Measurements from ENCODE around the gene ACTL10.
A peak's percentile ranks its signal among the peaks of the same experiment; 100 is the strongest.

Gene ACTL10

DNA sequence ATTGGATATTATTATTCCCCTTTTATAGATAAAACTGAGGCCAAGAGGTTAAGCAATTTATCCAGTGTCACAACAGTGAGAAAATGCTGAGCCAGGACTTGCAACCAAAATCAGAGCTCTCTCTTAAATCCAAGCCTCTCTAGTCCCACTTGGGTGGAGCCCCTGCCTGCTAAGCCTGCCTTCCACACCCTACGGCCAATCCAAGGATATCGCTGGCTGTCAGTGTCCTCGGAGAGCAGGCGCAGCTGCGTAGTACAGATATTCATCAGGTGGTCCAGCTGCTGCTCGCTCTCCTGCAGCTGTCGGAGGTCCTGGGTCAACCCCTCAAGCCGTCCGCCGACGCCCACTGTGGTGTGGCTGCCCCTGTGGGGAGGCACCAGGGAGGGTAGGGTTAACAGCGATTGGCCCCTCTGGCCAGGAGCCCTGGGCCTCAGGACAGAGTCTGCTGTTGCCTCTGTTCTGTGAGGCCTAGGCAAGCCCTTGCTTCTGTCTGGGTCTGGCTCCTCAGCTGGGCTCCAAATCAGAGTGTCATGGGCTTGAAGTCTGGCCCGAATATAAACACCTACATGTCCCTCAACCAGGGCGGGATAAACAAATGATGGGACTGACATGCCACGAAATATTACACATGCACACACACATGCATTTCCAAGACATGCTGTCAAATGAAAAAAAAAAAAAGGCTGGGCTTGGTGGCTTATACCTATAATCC is 11.4 kb downstream of the ACTL10 start:
- DNase-seq (ENCODE audit: low spot score) = no peak

DNA sequence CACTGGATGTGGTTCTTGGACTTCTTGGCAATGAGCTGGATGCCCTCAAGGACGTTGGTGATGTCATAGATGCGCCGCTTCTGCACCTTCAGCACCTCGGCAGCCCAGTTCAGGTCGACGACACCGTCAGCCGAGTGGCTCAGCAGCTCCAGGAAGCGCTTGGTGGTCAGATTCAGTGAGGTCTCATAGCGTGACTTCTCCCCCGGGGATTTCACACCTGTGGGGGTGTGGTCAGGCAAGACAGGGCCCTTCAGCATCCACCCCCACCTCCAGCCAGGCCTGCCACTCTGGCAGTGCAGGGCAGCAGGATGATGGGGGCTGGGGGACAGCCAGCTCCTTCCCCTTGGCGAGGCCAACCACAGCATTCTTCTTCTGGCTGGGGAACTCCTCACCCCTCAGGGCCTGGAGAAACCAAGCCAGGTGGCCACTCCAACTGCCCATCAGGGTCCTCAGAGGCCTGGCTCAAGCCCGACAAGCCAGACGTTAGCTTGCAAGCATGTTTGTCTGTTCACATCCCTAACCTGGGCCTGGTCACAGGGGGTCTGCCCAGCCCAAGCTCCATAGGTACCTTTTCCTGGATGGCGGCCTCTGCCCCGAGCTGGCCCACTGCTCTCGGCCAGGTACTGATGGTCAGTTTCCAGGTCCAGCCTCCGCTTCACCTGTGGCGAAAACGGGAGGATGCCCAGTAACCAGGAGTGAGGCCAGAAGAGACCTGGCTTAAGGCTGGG is 13.2 kb downstream of the ACTL10 start:
- DNase-seq (ENCODE audit: low spot score) = no peak

- no peak for DNase-seq (ENCODE audit: low spot score)
These were observed 13.9 kb downstream of the ACTL10 start for GRCh38 chr20:33680686-33681085.

GRCh38 chr20:33681288-33681687 is 14.5 kb downstream of the ACTL10 start:
- DNase-seq (ENCODE audit: low spot score) = no peak

- DNase-seq (ENCODE audit: low spot score) = no peak
These were observed 15.1 kb downstream of the ACTL10 start for GRCh38 chr20:33681728-33682353.

DNA sequence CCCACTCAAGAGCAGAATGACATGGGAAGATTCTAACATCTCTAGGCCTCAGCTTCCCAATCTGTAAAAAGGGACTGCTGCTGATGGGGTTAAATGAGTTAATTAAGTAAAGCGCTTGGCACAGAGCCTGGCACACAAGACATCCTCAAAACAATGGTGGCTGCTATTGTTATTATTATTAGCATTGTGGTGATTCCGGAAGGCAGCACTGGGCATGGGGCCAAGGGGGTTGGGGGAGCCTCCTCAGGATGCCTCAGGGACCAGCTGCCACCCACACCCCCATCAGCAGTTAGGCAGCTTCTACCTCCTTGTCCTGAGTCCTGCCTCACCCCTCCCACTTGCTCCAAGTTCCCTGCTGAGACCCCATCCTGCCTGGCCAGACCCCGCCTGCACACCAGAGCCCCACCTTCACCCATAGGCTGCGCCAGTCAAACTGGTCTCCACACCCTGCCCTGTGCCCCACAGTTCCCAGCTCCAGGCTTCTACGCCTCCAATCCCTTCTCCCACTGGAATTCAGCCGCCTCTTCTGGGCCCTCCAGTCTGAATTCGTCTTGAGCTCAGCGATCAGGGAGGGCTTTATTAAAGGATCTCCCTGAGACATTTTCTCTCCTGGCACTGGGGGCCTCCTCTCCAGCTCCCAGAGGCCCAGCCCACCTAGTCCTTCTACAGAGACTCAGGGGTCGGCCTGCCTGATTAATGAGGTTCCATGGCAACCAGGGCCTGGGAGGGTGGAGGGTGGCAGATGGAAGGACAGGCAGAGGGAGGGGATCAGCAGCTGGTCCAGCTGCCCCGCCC is 18.0 kb downstream of the ACTL10 start:
- DNase-seq (ENCODE audit: low spot score) = no peak

- no peak for DNase-seq (ENCODE audit: low spot score)
These were observed 18.8 kb downstream of the ACTL10 start for GRCh38 chr20:33685328-33686099.

GRCh38 chr20:33686100-33686983 is 19.6 kb downstream of the ACTL10 start, which contains the start of gene E2F1:
E2F1 (minus strand) TSS chr20:33686385; CDS start chr20:33686264, 121 bp downstream.
- DNase-seq (ENCODE audit: low spot score) = peak; percentile 89

DNA sequence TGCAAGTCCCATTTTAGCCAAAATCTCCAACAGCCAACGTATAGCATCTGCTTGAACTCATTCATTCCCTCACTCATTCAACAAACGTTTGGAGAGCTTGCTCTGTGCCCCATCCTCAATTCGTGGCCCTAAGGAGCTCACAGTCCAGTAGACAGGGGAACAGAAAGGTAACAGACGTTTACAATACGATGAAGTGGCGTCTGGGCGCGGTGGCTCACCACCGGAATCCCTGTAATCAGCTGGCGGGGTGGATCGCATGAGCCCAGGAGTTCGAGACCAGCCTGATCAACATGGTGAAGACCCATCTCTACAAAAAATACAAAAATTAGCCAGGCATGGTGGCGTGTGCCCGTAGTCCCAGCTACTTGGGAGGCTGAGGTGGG is 20.2 kb downstream of the ACTL10 start:
- DNase-seq (ENCODE audit: low spot score) = no peak

GRCh38 chr20:33687370-33687915 is 20.7 kb downstream of the ACTL10 start:
- DNase-seq (ENCODE audit: low spot score) = no peak

DNA sequence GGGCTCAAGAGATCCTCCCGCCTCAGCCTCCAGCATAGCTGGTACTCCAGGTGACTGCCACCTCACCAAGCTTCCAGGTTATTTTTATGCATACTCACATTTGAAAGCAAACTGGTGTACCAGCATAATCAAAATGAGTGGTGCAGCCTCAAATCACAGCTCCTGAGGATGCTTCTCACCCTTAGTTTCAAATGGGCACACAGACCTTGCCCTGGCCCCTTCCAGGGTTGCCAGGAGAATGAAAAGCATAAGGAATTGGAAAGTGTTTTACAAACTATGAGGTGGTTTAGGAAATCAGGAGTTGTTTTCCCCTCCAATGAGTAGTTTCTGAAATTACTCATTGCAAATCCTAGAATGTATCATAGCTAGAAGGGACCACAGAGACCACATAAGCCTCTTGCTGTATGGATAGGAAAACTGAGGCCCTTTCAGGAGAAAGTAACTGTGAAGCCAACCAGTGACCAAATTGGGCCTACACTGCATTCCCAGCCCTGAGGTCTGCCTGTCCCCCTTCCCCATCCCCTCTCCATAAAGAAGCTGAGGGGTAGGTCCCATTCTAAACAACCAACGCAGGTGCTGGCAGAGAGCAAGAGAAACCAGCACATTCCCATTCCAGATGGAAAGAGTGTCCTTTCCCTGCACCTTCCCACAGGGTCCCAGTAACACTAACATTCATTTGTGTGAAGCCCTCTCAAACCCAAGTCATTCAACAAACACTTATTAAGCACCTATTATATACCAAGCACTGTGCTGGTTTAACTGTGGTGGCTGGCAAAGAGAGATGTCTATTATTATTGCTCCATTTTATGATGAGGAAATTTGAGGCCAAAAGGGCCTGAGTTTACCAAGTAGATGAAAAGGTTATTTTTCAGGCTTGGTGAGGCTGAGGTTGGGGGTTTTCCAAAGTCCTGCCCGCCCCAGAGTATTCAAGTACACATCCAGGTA is 21.5 kb downstream of the ACTL10 start:
- no peak for DNase-seq (ENCODE audit: low spot score)

- no peak for DNase-seq (ENCODE audit: low spot score)
These were observed 22.2 kb downstream of the ACTL10 start for GRCh38 chr20:33688938-33689424.

- DNase-seq (ENCODE audit: low spot score) = no peak
These were observed 22.8 kb downstream of the ACTL10 start for GRCh38 chr20:33689493-33689892.

- DNase-seq (ENCODE audit: low spot score) = peak; percentile 87
These were observed 23.2 kb downstream of the ACTL10 start for GRCh38 chr20:33689973-33690372.

DNA sequence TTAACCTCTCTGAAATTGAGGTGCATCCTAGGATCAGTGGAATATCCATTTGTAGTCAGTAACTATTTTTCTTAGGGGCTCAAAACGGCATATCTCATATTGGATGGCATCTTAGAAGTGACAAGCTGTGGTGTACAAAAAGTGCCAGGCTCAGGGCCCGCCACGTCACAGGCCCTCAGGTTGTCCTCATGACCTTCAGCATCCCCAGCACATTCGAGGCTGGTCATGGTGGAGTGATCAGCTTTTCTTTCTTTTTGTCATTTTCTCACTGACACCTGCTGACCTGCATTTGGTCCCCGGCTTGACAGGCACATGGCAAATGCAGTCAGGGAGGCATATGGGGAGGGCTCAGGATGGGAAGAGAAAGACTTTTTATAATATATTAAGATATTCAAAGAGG is 26.5 kb downstream of the ACTL10 start:
- no peak for DNase-seq (ENCODE audit: low spot score)

GRCh38 chr20:33693741-33694638 is 27.2 kb downstream of the ACTL10 start:
- DNase-seq (ENCODE audit: low spot score) = peak; percentile 85

- DNase-seq (ENCODE audit: low spot score) = no peak
These were observed 27.9 kb downstream of the ACTL10 start for GRCh38 chr20:33694639-33695012.

DNA sequence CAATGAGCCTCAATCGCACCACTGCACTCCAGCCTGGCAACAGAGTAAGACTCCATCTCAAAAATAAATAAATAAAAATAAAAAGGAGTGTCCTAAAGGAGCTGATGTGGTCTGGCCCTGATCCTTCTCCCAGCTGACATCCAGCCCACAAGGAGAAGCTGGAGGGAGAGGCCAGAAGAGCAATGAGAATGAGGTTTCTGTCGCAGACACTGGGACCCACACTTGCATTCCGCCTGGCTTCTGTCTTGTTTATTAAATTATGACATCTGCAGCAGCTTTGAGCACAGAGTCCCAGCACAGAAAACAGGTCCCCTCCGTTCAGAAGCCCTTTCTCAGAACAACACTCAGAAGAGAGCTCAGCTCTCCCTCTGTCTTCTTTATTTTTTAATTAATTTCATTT is 29.7 kb downstream of the ACTL10 start:
- DNase-seq (ENCODE audit: low spot score) = no peak

Data from pons (tissue), 1 donor.